Lower lobe of right lung (tissue), 2 donors: ENCODE data around the gene FBXO2. TPM values are rescaled to one million over a fixed set of nuclear protein-coding genes. Genes with fewer than 3 reads are reported as not detected.
A peak's percentile ranks its signal among the peaks of the same experiment; 100 is the strongest.

Source experiments
- ATAC-seq, 2 donors: fragments of 200-7000 bp; cut with Tn5 transposase; one replicate each; pipeline ENCODE4 v1.9.1; 2020 to 2022; ENCODE audit warnings: mild to moderate bottlenecking in 2 of 2, moderate library complexity in 2 of 2
- DNase-seq: peaks from one replicate; pipeline ENCODE4 v3.0.0-alpha.2; 2020
- H3K27ac ChIP-seq: fragments of 200-600 bp; one replicate; pipeline ENCODE4 v1.8.0; 2022
- H3K27me3 ChIP-seq: fragments of 200-600 bp; one replicate; pipeline ENCODE4 v1.8.0; 2022; ENCODE audit warnings: low read depth
- H3K36me3 ChIP-seq: fragments of 200-600 bp; one replicate; pipeline ENCODE4 v1.8.0; 2022; ENCODE audit warnings: mild to moderate bottlenecking
- H3K4me1 ChIP-seq: fragments of 200-600 bp; one replicate; pipeline ENCODE4 v1.8.0; 2022
- H3K4me3 ChIP-seq: fragments of 200-600 bp; one replicate; pipeline ENCODE4 v1.8.0; 2022; ENCODE audit warnings: mild to moderate bottlenecking
- H3K9me3 ChIP-seq: fragments of 200-600 bp; one replicate; pipeline ENCODE4 v1.8.0; 2022
- intact Hi-C: fragments of 100-400 bp; cut with DNase I; formaldehyde crosslinking; loops from one replicate; pipeline ENCODE4 v1.11.0; 2022
- total RNA-seq: library from RNA; stranded (reverse); fragmentation: NEBNext Ultra II Directional; extraction: Animal tissue kit (Norgen Biotek cat#: 25700); gene quantifications from one replicate; pipeline ENCODE4 v1.2.1, GENCODE V29; 2021
- TF ChIP-seq, protein P1 (sequence below): fragments of 200-600 bp; IDR thresholded peaks from one replicate; pipeline ENCODE4 v1.8.0; 2022; ENCODE audit warnings: antibody characterized with exemption, mild to moderate bottlenecking
- donor health status: DM: no; HTN: yes; CAD: no; lungs with severe emphysema.

FBXO2 gene
- total RNA-seq, 1 donor from 2014 or later: 13.4 TPM

DNA sequence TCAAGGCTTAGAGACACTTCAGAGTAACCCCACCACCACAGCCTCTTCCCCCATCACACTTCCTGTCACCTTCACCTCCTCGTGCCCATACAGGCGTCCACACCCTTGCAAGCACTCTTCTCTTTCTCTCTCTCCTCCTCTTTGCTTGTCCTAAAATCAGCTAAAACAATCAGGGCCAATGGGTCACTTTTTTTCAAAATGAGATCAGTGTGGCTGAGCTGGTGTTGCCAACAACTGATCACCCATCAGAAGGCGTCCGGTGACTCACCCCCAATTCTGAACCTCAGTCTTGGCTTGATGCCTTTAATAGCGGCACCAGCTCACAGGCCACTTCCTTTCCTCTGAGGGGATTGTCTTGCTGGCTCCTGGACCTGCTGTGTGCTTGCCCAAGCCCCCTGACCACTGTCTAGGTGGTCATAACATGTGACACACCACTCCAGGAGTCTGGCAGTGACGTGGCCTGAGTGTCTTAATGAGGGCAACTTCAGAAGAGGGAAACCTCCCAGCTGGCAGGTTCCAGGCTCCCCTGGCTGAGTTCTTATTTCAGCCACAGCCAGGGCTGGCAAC is 38.9 kb upstream of the FBXO2 start:
- ATAC-seq (peak; percentile 49 to 51), DNase-seq (no peak)
- no peak overlapping the region for H3K4me3 ChIP-seq
- intact Hi-C loops: no loop called here
- no peak overlapping the region for H3K27ac ChIP-seq
- peaks cover 70% of the 10 kb centered on the region for H3K27me3 ChIP-seq
- TF ChIP-seq, protein P1, sequence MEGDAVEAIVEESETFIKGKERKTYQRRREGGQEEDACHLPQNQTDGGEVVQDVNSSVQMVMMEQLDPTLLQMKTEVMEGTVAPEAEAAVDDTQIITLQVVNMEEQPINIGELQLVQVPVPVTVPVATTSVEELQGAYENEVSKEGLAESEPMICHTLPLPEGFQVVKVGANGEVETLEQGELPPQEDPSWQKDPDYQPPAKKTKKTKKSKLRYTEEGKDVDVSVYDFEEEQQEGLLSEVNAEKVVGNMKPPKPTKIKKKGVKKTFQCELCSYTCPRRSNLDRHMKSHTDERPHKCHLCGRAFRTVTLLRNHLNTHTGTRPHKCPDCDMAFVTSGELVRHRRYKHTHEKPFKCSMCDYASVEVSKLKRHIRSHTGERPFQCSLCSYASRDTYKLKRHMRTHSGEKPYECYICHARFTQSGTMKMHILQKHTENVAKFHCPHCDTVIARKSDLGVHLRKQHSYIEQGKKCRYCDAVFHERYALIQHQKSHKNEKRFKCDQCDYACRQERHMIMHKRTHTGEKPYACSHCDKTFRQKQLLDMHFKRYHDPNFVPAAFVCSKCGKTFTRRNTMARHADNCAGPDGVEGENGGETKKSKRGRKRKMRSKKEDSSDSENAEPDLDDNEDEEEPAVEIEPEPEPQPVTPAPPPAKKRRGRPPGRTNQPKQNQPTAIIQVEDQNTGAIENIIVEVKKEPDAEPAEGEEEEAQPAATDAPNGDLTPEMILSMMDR: no peak
- no peaks in the 10 kb centered on the region for H3K36me3 ChIP-seq
- no peaks in the 10 kb centered on the region for H3K9me3 ChIP-seq
- peaks cover 11% of the 10 kb centered on the region for H3K4me1 ChIP-seq

DNA sequence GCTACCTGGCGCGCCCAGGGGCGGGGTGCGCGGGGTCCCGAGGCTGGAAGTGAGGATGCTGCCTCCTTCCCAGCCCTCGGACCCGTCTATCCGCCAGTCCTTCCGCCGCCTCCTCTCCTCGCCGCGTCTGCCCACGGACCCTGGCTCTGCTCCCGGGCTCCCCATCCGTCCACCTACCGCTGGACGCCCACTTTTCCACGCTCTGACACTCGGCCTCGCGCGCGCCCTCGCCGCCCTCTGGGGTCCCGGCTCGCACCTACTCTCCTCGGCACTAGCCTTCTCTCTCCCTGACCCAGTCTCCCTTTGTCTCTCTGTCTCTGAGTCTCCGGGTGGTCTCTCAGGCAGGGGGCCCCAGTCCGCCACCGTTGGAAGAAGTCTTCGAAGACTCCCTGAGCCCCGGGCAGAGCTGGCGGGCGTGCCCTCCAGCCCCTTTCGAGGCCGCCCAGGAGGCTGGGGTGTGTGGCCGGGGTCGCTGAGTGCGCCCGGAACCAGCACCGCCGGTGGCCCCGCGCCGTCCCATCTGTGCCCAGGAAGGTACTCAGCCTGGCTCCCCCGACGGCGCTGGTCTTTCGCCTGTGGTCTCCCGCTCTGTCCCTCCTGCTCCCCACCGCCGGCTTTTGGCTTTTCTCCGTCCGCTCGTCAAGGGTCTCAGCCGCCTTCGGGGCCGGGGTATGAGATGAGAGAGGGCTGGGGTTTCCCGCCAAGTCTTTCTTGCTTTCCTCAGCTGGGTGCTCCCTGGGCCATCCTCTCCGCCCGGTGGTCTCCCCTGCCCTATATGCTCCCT is 37.9 kb upstream of the FBXO2 start:
- ATAC-seq: no peak
- peaks cover 11% of the 10 kb centered on the region for H3K4me1 ChIP-seq
- TF ChIP-seq, protein P1: no peak
- DNase-seq: no peak
- H3K36me3 ChIP-seq: no peaks in the 10 kb centered on the region
- H3K27me3 ChIP-seq: peaks cover 80% of the 10 kb centered on the region
- H3K27ac ChIP-seq: no peak overlapping the region
- peak overlapping the region; percentile 35 for H3K4me3 ChIP-seq
- H3K9me3 ChIP-seq: no peaks in the 10 kb centered on the region
- intact Hi-C loops: no loop called here

DNA sequence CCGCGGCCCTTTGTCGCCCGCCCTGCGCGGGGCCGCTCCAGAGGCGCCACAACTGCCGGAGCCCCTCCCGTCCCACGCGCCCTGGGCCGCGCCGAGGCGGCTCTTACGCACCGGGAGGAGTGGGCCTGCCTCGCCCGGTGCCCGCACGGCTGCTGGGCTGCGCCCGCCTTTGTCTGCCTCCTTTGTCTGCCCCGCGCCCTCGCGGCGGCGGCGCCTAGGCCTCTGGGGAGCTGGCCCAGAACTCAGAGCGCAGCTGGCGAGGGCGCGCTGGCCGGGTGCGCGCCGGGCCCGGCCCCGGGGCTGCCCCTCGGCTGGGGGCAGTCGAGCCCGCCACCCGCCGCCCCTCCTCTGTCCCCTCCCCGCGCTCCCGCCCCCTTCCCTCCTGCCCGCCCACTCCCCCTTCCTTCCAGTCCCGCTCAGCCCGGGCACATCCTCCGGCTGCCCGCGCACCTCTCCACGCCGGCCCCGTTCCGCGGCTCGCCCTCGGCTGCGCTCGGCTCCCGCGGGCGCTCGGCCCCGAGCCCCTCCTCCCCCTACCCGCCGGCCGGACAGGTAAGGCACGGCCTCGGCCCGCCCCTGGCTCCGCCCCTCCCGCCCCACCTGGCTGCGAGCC is 37.2 kb upstream of the FBXO2 start, which contains the start of gene DRAXIN:
TSS of gene DRAXIN (plus strand) at position 409 of the 613 bp plus-strand sequence. CDS start 14,549 bp downstream, outside the sequence.
- Histone ChIP-seq H3K27me3 (peaks cover 80% of the 10 kb centered on the region), H3K9me3 (no peaks in the 10 kb centered on the region)

DNA sequence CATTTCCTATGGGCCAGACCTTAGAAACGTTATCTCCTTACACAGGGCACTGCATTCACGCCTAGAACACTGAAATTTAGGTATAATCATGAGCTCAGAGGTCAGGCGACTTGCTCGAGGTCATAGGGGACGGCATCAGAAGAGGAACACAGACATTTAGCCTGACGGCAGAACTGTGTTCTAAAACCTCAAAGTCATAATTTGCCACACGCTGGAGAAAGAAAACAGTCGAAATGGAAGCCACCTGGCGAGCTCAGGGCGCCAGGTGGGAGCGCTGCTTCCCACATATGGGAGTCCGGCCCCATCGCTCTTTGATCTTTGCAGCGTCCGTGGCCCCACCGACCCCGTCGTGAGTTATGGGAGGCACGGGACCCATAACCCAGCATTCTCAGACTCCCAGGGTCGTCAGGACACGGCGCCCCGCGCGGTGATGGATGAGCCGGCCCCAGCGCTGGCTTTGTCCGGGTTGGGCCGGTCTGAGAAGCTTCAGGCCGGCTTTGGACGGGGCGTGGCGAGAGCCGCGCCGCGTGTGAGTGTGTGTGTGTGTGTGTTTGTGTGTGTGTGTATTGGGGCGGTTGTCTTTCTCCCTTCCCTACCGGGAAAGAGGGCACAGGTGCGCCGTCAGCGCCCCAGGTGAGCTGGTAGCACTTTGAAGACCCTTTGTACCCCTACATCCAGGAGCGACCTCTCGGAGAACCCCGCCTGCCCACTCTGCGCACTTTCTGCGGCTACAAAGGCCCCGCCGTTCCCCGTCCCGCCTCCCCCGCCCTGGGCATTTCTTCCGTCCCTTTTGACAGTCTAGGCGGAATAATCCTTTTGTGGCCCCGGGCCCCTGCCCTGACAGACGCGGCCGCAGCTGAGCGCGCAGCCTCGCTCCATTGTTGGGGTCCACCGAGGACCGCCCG is 36.4 kb upstream of the FBXO2 start:
- Histone ChIP-seq H3K9me3 (no peaks in the 10 kb centered on the region), H3K27me3 (peaks cover 80% of the 10 kb centered on the region), H3K4me1 (peaks cover 11% of the 10 kb centered on the region), H3K36me3 (no peaks in the 10 kb centered on the region), H3K27ac (no peak overlapping the region), H3K4me3 (peak overlapping the region; percentile 35)
- ATAC-seq (no peak), DNase-seq (no peak)
- TF ChIP-seq, protein P1: no peak
- intact Hi-C loops: no loop called here

More for the DNA sequence above, 37.2 kb upstream of the FBXO2 start, which contains the start of gene DRAXIN:
- intact Hi-C loops: no loop called here
- TF ChIP-seq, protein P1: no peak
- Histone ChIP-seq H3K4me3 (peak within 1 kb of the TSS; percentile 35), H3K4me1 (peaks cover 11% of the 10 kb centered on the region), H3K36me3 (no peaks in the 10 kb centered on the region), H3K27ac (no peak within 1 kb of the TSS)
- no peak for DNase-seq
- ATAC-seq: peak; percentile 13 to 22

DNA sequence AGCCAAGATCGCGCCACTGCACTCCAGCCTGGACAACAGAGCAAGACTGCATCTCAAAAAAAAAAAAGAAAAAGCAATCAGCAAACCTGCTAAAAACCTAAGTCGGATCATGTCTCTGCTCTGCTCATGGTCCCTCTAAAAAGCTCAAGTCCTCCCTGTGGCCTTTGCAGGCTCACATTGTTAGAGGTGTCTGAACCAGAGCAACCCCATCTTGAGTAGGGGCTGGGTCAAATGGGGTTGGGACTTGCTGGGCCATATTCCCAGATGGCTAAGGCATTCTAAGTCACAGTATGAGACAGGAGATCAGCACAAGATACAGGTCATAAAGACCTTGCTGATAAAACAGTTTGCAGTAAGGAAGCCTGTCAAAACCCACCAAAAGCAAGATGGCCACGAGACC is 34.3 kb upstream of the FBXO2 start:
- H3K4me1 ChIP-seq: peaks cover 11% of the 10 kb centered on the region
- TF ChIP-seq, protein P1: no peak
- H3K27ac ChIP-seq: no peak overlapping the region
- DNase-seq (no peak), ATAC-seq (no peak)
- intact Hi-C loops: no loop called here
- peaks cover 68% of the 10 kb centered on the region for H3K27me3 ChIP-seq
- no peaks in the 10 kb centered on the region for H3K9me3 ChIP-seq
- no peak overlapping the region for H3K4me3 ChIP-seq
- no peaks in the 10 kb centered on the region for H3K36me3 ChIP-seq
